ENCODE data around the gene AHRR. TPM values are rescaled to one million over a fixed set of nuclear protein-coding genes. Genes with fewer than 3 reads are reported as not detected.

Gene AHRR
- total RNA-seq, 1 experiment from 2014 or later, result 3.2 TPM

DNA sequence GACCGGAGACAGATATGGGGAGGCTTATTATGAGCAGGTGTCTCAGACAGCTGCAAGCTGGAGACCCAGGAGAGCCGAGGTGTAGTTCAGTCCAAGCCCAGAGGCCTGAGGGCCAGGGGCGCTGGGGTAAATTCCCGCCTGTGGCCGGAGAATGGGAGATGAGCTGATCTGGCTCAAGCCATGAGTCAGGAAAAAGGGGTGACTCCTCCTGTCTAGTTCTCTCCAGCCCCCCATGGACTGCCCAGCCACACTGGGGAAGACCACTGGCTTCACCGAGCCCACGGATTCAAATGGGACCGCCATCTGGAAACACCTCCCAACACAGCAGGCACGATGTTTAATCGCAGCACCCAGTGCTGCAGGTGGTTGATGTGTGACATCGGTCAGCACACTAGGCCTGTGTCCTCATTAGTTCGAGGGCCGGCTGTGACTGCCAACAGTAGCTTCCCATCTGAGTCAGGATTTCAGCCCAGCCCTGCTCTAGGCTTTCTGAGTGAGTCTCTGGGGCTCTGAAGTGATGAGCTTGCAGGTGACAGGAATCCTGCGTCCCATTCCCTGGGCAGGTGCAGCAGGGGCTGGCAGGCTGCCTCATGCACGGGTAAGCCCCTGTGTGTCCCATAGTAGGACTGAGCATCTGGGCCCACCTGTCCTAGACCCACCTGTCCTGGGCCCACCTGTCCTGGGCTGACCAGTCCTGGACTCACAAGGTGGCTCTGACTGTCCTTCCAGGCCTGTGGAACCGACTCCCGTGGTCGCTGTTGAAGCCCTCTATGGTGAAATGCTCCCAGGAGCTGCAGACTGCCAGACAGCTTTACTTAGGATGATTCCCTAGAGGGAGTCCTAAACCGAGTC, 49.7 kb downstream of the AHRR start:
- Mint-ChIP-seq H3K27me3 (ENCODE audit: insufficient read depth, unreplicated experiment) (no peaks in the 10 kb centered on the region), H3K4me3 (ENCODE audit: unreplicated experiment) (no peak overlapping the region), H3K36me3 (ENCODE audit: insufficient read depth, unreplicated experiment) (no peaks in the 10 kb centered on the region), H3K9me3 (ENCODE audit: unreplicated experiment) (no peaks in the 10 kb centered on the region), H3K4me1 (ENCODE audit: insufficient read depth, unreplicated experiment) (peaks cover 13% of the 10 kb centered on the region), H3K27ac (ENCODE audit: low read depth, unreplicated experiment) (no peak overlapping the region)
- TF ChIP-seq, protein P1, sequence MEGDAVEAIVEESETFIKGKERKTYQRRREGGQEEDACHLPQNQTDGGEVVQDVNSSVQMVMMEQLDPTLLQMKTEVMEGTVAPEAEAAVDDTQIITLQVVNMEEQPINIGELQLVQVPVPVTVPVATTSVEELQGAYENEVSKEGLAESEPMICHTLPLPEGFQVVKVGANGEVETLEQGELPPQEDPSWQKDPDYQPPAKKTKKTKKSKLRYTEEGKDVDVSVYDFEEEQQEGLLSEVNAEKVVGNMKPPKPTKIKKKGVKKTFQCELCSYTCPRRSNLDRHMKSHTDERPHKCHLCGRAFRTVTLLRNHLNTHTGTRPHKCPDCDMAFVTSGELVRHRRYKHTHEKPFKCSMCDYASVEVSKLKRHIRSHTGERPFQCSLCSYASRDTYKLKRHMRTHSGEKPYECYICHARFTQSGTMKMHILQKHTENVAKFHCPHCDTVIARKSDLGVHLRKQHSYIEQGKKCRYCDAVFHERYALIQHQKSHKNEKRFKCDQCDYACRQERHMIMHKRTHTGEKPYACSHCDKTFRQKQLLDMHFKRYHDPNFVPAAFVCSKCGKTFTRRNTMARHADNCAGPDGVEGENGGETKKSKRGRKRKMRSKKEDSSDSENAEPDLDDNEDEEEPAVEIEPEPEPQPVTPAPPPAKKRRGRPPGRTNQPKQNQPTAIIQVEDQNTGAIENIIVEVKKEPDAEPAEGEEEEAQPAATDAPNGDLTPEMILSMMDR (IDR thresholded peaks at IDR 0.05; ENCODE audit: unreplicated experiment), result no peak
- POLR2A ChIA-PET, result no interaction called here
- intact Hi-C loops (cut with micrococcal nuclease), result no loop called here
- CTCF ChIA-PET, result interaction anchor here (0.6 kb wide), 1 partner anchor 103 kb away, joined by 3 read pairs; no protein-coding TSS in a partner anchor
- DNase-seq (ENCODE audit: unreplicated experiment), result no peak
- BruUV-seq (replicated peaks), result no TSS peak

DNA sequence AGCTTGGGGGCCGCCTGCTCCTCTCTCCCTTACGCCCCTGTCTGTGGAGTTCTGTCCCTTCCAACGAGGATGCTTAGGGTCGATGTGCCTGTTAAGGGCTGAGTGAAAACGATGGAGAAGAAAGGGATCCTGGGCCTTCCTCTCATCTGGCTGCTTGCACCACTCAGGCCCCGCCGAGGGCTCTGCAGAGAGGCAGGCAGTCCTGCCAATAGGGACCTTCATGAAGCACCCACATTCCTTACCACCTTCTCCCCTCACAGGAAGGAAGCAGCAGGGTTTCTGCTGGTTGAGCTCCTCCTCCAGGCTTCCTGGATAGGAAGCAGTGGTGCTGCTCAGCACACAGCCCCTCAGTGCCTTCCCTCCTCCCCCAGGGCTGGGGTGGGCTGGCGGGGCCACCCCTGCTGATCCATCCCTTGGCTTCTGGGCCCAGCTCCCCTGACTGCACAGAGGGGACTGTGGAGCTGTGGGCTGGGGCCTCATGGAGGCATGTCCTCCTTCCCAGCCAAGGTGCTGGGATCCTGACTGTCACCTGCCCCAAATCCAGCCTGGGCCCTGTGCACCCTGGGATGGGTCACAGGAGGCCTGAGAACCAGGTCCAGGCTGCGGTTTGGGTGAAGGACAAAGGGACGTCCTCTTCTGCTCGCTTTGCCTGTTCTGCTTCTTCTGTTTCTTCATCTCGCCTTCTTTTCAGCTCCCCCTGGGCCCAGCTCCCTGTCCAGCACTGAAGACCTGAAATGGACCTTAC, 50.5 kb downstream of the AHRR start:
- H3K4me3 Mint-ChIP-seq (ENCODE audit: unreplicated experiment), result no peak overlapping the region
- no TSS peak for BruUV-seq (replicated peaks)
- TF ChIP-seq, protein P1 (IDR thresholded peaks at IDR 0.05; ENCODE audit: unreplicated experiment), result no peak
- ChIA-PET CTCF (interaction anchor here (0.5 kb wide), 1 partner anchor 143 kb away, joined by 3 read pairs; no protein-coding TSS in a partner anchor), POLR2A (interaction anchor here (0.7 kb wide), 1 partner anchor 23 kb away, joined by 3 read pairs; no protein-coding TSS in a partner anchor)
- no peak for DNase-seq (ENCODE audit: unreplicated experiment)
- no peaks in the 10 kb centered on the region for H3K36me3 Mint-ChIP-seq (ENCODE audit: insufficient read depth, unreplicated experiment)
- no peak overlapping the region for H3K27ac Mint-ChIP-seq (ENCODE audit: low read depth, unreplicated experiment)
- H3K4me1 Mint-ChIP-seq (ENCODE audit: insufficient read depth, unreplicated experiment), result peaks cover 13% of the 10 kb centered on the region
- H3K27me3 Mint-ChIP-seq (ENCODE audit: insufficient read depth, unreplicated experiment), result no peaks in the 10 kb centered on the region
- no peaks in the 10 kb centered on the region for H3K9me3 Mint-ChIP-seq (ENCODE audit: unreplicated experiment)
- intact Hi-C loops (cut with micrococcal nuclease), result no loop called here

DNA sequence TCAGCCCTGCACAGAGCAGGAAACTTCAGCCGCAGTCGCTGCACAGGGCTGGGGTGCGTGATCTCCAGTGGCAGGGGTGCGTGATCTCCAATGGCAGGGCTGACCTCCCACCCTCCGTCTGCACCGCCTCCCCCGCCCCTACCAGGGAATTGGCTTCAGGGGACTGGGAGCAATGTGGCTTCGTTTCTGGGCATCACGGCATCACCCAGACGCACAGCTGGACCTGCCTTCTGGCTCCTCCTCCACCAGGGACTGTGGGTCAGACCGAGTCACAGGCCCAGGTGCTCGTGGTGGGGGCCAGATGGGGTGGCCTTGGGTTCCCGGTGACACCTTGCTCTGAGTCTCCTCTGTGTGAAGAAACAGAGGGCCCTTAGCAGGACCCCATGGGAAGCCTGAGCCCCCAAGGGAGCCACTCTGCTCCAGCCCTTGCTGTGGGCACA, 51.1 kb downstream of the AHRR start:
- TF ChIP-seq, protein P1 (IDR thresholded peaks at IDR 0.05; ENCODE audit: unreplicated experiment), result no peak
- Mint-ChIP-seq H3K36me3 (ENCODE audit: insufficient read depth, unreplicated experiment) (no peaks in the 10 kb centered on the region), H3K27ac (ENCODE audit: low read depth, unreplicated experiment) (no peak overlapping the region), H3K4me1 (ENCODE audit: insufficient read depth, unreplicated experiment) (peaks cover 13% of the 10 kb centered on the region), H3K9me3 (ENCODE audit: unreplicated experiment) (no peaks in the 10 kb centered on the region), H3K4me3 (ENCODE audit: unreplicated experiment) (no peak overlapping the region), H3K27me3 (ENCODE audit: insufficient read depth, unreplicated experiment) (no peaks in the 10 kb centered on the region)
- ChIA-PET CTCF (interaction anchor here (0.5 kb wide), 1 partner anchor 143 kb away, joined by 3 read pairs; no protein-coding TSS in a partner anchor), POLR2A (interaction anchor here (0.7 kb wide), 1 partner anchor 23 kb away, joined by 3 read pairs; no protein-coding TSS in a partner anchor)
- no peak for DNase-seq (ENCODE audit: unreplicated experiment)
- intact Hi-C loops (cut with micrococcal nuclease), result no loop called here
- no TSS peak for BruUV-seq (replicated peaks)
